BLaER1 (cell line): ENCODE measurements around the gene APOD.
A peak's percentile ranks its signal among the peaks of the same experiment; 100 is the strongest.

ENCODE experiments used
- H3K27ac ChIP-seq: shearing (Covaris generic); formaldehyde crosslinking; 2 replicates; pipeline ENCODE4 v1.8.1; 2022
- H3K27me3 ChIP-seq: shearing (Covaris generic); formaldehyde crosslinking; 2 replicates; pipeline ENCODE4 v1.8.1; 2022
- H3K36me3 ChIP-seq: shearing (Covaris generic); formaldehyde crosslinking; 2 replicates; pipeline ENCODE4 v1.8.1; 2022
- H3K4me1 ChIP-seq: shearing (Covaris generic); formaldehyde crosslinking; 2 replicates; pipeline ENCODE4 v1.8.1; 2022
- H3K4me2 ChIP-seq: shearing (Covaris generic); formaldehyde crosslinking; 2 replicates; pipeline ENCODE4 v1.8.1; 2022
- H3K4me3 ChIP-seq: shearing (Covaris generic); formaldehyde crosslinking; 2 replicates; pipeline ENCODE4 v1.8.1; 2022
- H3K9ac ChIP-seq: shearing (Covaris generic); formaldehyde crosslinking; 2 replicates; pipeline ENCODE4 v1.8.1; 2022
- H3K9me3 ChIP-seq: shearing (Covaris generic); formaldehyde crosslinking; 2 replicates; pipeline ENCODE4 v1.8.1; 2022
- H4K20me1 ChIP-seq: shearing (Covaris generic); formaldehyde crosslinking; 2 replicates; pipeline ENCODE4 v1.8.1; 2022
- Cebpa-rat ChIP-seq: shearing (Covaris generic); IDR thresholded peaks from 2 replicates; pipeline ENCODE4 v1.8.1; 2022

APOD gene

GRCh38 chr3:195565716-195566115, 18.0 kb downstream of the APOD start:
- Histone ChIP-seq H3K9ac (no peak overlapping the region), H3K27me3 (no peaks in the 10 kb centered on the region), H4K20me1 (no peaks in the 10 kb centered on the region), H3K27ac (no peak overlapping the region), H3K4me2 (no peak overlapping the region), H3K4me3 (no peak overlapping the region), H3K36me3 (no peaks in the 10 kb centered on the region), H3K4me1 (peaks cover 17% of the 10 kb centered on the region), H3K9me3 (no peaks in the 10 kb centered on the region)
- TF ChIP-seq Cebpa-rat, result no peak

- H3K4me3 ChIP-seq, result no peak overlapping the region
- H3K27me3 ChIP-seq, result no peaks in the 10 kb centered on the region
- H4K20me1 ChIP-seq, result no peaks in the 10 kb centered on the region
- no peak overlapping the region for H3K4me2 ChIP-seq
- H3K4me1 ChIP-seq, result peaks cover 7% of the 10 kb centered on the region
- no peaks in the 10 kb centered on the region for H3K9me3 ChIP-seq
- H3K36me3 ChIP-seq, result no peaks in the 10 kb centered on the region
- no peak overlapping the region for H3K9ac ChIP-seq
- no peak overlapping the region for H3K27ac ChIP-seq
- TF ChIP-seq Cebpa-rat, result no peak
Observed at GRCh38 chr3:195563317-195563716, 20.4 kb downstream of the APOD start.

- Histone ChIP-seq H3K36me3 (no peaks in the 10 kb centered on the region), H3K9me3 (no peaks in the 10 kb centered on the region), H3K9ac (no peak overlapping the region), H3K4me2 (no peak overlapping the region), H3K4me1 (no peaks in the 10 kb centered on the region; the same call in 1 of the 2 replicates), H3K4me3 (no peak overlapping the region), H4K20me1 (no peaks in the 10 kb centered on the region), H3K27ac (no peak overlapping the region), H3K27me3 (no peaks in the 10 kb centered on the region)
- TF ChIP-seq Cebpa-rat, result no peak
Observed at GRCh38 chr3:195559723-195560409, 23.9 kb downstream of the APOD start.

GRCh38 chr3:195558602-195559001, 25.1 kb downstream of the APOD start:
- no peak for TF ChIP-seq Cebpa-rat
- Histone ChIP-seq H4K20me1 (no peaks in the 10 kb centered on the region), H3K9me3 (no peaks in the 10 kb centered on the region), H3K27me3 (no peaks in the 10 kb centered on the region), H3K4me3 (no peak overlapping the region), H3K4me1 (no peaks in the 10 kb centered on the region; the same call in 1 of the 2 replicates), H3K4me2 (no peak overlapping the region), H3K36me3 (no peaks in the 10 kb centered on the region), H3K9ac (no peak overlapping the region), H3K27ac (no peak overlapping the region)

GRCh38 chr3:195557322-195557721, 26.4 kb downstream of the APOD start:
- no peak overlapping the region for H3K4me2 ChIP-seq
- H3K9me3 ChIP-seq, result no peaks in the 10 kb centered on the region
- no peak for TF ChIP-seq Cebpa-rat
- no peak overlapping the region for H3K27ac ChIP-seq
- H4K20me1 ChIP-seq, result no peaks in the 10 kb centered on the region
- H3K4me1 ChIP-seq, result no peaks in the 10 kb centered on the region; the same call in none of the 2 replicates
- H3K36me3 ChIP-seq, result no peaks in the 10 kb centered on the region
- H3K9ac ChIP-seq, result no peak overlapping the region
- no peak overlapping the region for H3K4me3 ChIP-seq
- no peaks in the 10 kb centered on the region for H3K27me3 ChIP-seq

- Histone ChIP-seq H3K36me3 (no peaks in the 10 kb centered on the region), H3K9me3 (no peaks in the 10 kb centered on the region), H3K27ac (no peak overlapping the region), H3K4me2 (no peak overlapping the region), H3K9ac (no peak overlapping the region), H3K27me3 (no peaks in the 10 kb centered on the region), H3K4me1 (peaks cover 7% of the 10 kb centered on the region), H3K4me3 (no peak overlapping the region), H4K20me1 (no peaks in the 10 kb centered on the region)
- no peak for TF ChIP-seq Cebpa-rat
Observed at GRCh38 chr3:195556390-195556789, 27.4 kb downstream of the APOD start.

- no peaks in the 10 kb centered on the region for H3K36me3 ChIP-seq
- no peak overlapping the region for H3K4me2 ChIP-seq
- H3K27ac ChIP-seq, result no peak overlapping the region
- no peak overlapping the region for H3K4me3 ChIP-seq
- no peaks in the 10 kb centered on the region for H3K27me3 ChIP-seq
- H3K9me3 ChIP-seq, result no peaks in the 10 kb centered on the region
- TF ChIP-seq Cebpa-rat, result no peak
- no peaks in the 10 kb centered on the region for H4K20me1 ChIP-seq
- H3K4me1 ChIP-seq, result peaks cover 20% of the 10 kb centered on the region
- H3K9ac ChIP-seq, result no peak overlapping the region
Observed at GRCh38 chr3:195555110-195555509, 28.6 kb downstream of the APOD start.

- Histone ChIP-seq H3K4me1 (peaks cover 27% of the 10 kb centered on the region), H3K36me3 (no peaks in the 10 kb centered on the region)
- no peak for TF ChIP-seq Cebpa-rat
Observed at GRCh38 chr3:195554458-195554857, 29.3 kb downstream of the APOD start.

GRCh38 chr3:195553268-195553667, 30.5 kb downstream of the APOD start:
- Histone ChIP-seq H3K4me2 (no peak overlapping the region), H4K20me1 (no peaks in the 10 kb centered on the region), H3K9me3 (no peaks in the 10 kb centered on the region), H3K36me3 (no peaks in the 10 kb centered on the region), H3K4me3 (no peak overlapping the region), H3K27ac (no peak overlapping the region), H3K27me3 (no peaks in the 10 kb centered on the region), H3K4me1 (peaks cover 32% of the 10 kb centered on the region), H3K9ac (no peak overlapping the region)
- no peak for TF ChIP-seq Cebpa-rat

More at GRCh38 chr3:195554458-195554857, 29.3 kb downstream of the APOD start:
- Histone ChIP-seq H4K20me1 (no peaks in the 10 kb centered on the region), H3K4me3 (no peak overlapping the region), H3K27ac (no peak overlapping the region), H3K9me3 (no peaks in the 10 kb centered on the region), H3K4me2 (no peak overlapping the region), H3K27me3 (no peaks in the 10 kb centered on the region), H3K9ac (no peak overlapping the region)

GRCh38 chr3:195551381-195551978, 32.3 kb downstream of the APOD start:
- no peaks in the 10 kb centered on the region for H3K36me3 ChIP-seq
- no peak overlapping the region for H3K27ac ChIP-seq
- peaks cover 35% of the 10 kb centered on the region for H3K4me1 ChIP-seq
- H3K4me2 ChIP-seq, result peak overlapping the region; percentile 74
- H3K27me3 ChIP-seq, result no peaks in the 10 kb centered on the region
- no peaks in the 10 kb centered on the region for H3K9me3 ChIP-seq
- TF ChIP-seq Cebpa-rat, result no peak
- H3K9ac ChIP-seq, result no peak overlapping the region
- H3K4me3 ChIP-seq, result no peak overlapping the region
- no peaks in the 10 kb centered on the region for H4K20me1 ChIP-seq
